CD4-positive, alpha-beta T cell treated with Interferon gamma for 1 hour (primary cell): ENCODE data around the gene NUDT3.
"Not testable (repeated sequence)": the region's sequence is repeated elsewhere in the genome, so short reads cannot be mapped to it uniquely, and the experiment has no call there.

Experiments
- DNase-seq: peaks from one replicate; pipeline ENCODE4 v3.0.0-alpha.2; 2020

Gene NUDT3

DNA sequence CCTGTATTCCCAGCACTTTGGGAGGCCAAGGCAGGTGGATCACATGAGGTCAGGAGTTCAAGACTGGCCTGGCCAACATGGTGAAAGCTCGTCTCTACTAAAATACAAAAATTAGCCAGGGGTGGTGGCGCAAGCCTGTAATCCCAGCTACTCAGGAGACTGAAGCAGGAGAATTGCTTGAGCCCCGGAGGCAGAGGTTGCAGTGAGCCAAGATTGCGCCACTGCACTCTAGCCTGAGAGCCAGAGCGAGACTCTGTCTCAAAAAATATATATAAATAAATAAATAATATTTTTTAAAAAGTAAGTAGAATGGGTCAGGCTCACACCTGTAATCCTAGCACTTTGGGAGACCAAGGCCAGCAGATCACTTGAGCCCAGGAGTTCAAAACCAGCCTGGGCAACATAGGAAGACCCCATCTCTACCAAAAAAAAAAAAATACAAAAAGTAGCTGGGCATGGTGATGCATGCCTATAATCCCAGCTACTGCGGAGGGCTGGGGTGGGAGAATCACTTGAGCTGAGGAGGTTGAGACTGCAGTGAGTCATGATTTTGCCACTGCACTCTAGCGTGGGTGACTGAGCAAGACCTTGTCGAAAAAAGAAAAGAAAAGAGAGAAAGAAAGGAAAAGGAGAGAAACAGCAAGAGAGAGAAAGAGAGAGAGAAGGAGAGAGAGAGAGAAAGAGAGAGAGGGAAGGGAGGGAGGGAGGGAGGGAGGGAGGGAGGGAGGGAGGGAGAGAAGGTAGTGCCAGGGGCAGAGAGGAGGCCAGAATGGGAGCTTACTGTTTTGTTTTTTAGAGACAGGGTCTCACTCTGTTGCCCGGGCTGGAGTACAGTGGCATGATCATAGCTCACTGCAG is 26.5 kb downstream of the NUDT3 start:
- DNase-seq, result not testable (repeated sequence)

DNA sequence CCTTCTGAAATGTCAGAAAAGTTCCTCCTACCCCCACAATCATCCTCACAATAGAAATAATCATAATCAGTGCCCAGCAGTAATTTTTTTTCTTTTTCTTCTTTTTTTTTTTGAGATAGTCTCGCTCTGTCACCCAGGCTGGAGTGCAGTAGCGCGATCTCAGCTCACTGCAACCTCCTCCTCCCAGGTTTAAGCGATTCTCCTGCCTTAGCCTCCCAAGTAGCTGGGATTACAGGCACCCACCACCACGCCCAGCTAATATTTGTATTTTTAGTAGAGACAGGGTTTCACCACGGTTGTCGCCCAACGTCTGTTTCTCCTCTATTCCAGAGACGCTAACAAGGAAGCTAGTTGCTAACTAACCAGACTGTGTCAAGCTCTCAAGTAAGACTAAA is 28.8 kb downstream of the NUDT3 start:
- not testable (repeated sequence) for DNase-seq

DNA sequence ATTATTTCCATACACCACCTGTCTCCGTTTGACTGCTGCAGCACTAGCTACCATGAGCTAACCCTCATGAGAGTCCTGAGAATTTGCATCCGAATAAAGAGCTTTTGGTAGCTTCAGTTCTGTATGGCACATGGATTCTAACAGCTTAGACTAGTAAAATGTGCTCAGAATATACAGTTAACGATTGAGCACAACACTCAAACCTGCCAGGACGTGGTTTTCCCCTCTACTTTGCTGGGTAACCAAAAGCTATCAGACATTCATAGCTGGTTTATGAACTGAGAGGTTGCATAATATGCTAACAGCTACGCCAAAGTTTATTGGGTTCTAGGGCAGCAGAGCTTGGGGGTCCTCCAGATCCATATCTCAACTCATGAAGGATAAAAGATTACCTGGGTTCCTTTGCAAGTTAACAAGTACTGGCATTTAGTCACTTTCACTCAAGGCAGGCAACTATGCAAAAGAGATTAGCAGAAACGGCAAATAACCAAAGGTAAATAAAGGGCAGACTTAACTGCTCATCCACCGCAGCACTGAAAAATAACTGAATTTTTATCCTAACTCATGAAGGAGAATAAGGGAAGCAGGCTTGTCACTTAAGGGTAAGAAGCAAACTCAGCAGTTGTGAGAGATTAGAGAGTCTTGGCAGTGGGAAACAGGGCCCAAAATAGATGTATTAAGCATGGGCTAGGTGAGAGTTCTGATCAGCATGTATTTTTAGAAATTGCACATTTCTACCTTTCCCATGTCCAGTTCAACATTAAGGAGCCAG is 29.4 kb downstream of the NUDT3 start:
- DNase-seq, result no peak

DNA sequence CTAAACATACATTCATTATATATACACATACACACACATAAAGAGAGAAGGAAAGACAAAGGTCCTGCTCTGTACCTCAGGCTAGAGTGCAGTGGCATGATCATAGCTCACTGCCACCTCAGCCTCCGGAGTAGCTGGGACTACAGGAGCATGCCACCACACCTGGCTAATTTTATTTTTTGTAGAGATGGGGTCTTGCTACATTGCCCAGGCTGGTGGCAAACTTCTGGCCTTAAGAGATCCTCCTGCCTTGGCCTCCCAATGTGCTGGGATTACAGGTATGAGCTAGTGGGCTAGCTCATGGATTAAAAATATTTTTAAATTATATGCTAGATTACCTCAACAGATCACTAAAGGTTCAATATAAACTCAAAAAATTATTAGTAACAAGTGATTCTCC is 30.3 kb downstream of the NUDT3 start:
- DNase-seq, result no peak

- no peak for DNase-seq
Measured at GRCh38 chr6:34360556-34360955, 31.9 kb downstream of the NUDT3 start.

DNA sequence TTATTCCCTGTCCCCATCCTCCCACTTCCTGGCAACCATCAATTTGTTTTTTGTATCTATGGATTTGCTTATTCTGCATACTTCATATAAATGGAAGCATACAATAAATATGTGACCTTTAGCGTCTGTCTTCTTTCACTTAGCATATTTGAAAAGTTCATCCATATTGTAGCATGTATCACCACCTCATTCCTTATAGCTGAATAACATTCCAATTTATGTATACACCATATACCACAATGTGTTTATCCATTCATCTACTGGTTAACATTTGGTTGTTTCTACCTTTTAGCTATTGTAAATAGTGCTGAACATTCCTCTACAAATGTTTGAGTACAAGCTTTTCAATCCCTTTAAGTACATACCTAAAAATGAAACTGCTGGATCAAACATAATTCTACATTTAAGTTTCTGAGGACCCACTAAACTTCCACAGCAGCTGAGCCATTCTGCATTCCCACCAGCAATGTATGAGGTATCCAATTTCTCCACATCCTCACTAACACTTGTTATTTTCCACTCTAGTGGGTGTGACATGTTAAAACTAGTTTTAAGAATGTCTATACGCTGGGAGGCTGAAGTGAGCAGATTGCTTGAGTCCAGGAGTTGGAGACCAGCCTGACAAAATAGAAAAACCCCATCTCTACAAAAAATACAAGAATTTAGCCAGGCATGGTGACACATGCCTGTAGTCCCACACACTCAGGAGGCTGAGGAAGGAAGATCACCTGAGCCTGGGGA is 32.9 kb downstream of the NUDT3 start:
- DNase-seq, result no peak

GRCh38 chr6:34358389-34358905 is 34.0 kb downstream of the NUDT3 start:
- DNase-seq, result no peak

GRCh38 chr6:34357937-34358336 is 34.5 kb downstream of the NUDT3 start:
- no peak for DNase-seq

GRCh38 chr6:34355889-34356288 is 36.6 kb downstream of the NUDT3 start:
- DNase-seq, result no peak

DNA sequence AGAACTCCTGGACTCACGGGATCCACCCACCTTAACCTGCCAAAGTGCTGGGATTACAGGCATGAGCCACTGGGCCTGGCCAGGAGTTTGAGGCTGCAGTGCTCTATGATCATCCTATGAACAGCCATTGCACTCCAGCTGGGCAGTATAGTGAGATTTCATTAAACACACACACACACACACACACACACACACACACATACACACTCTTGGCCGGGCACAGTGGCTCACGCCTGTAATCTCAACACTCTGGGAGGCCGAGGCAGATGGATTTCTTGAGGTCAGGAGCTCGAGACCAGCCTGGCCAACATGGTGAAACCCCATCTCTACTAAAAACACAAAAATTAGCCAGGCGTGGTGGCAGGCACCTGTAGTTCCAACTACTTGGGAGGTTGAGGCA is 38.2 kb downstream of the NUDT3 start:
- not testable (repeated sequence) for DNase-seq

DNA sequence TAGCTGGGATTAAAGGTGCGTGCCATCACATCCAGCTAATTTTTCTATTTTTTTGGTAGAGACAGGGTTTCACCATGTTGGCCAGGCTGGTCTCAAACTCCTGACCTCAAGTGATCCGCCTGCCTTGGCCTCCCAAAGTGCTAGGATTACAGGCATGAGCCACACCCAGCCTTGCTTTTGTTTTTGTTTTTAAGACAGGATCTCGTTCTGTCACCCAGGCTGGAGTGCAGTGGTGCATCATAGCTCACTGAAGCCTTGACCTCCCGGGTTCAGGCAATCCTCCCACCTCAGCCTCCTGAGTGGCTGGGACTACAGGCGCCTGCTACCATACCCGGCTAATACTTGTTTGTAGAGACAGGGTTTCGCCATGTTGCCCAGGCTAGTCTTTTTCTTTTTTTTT is 38.9 kb downstream of the NUDT3 start:
- DNase-seq, result not testable (repeated sequence)

GRCh38 chr6:34352305-34352937 is 40.0 kb downstream of the NUDT3 start:
- DNase-seq, result no peak

DNA sequence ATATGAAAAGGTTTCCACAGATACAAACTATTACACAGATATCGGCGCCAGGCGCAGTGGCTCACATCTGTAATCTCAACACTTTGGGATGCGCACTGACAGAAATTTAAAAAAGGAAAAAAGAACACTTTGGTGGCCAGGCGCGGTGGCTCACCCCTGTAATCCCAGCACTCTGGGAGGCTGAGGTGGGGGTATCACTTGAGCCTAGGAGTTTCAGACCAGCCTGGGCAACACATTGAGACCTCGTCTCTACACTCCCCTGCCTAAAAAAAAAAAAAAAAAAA is 41.6 kb downstream of the NUDT3 start:
- no peak for DNase-seq

- DNase-seq, result no peak
Measured at GRCh38 chr6:34350137-34350933, 42.1 kb downstream of the NUDT3 start.

DNA sequence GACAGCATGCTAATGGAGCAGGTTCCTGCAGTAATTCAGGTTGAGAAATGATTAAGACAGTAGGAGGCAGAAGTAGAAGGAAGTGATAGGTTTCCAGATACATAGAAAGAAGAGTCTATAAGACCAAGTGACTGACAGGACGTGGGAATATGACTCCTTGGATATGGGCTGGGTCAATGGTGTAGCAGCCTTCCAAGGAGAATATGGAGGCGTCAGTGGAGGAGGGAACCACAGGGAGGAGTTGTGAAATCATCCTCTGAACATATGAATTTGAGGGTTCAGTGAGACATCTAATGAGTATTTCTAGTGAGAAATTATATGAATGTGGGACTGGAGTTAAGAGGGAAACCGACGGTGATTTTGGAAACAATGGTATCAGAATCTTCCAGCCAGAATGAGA is 43.3 kb downstream of the NUDT3 start:
- DNase-seq, result no peak

GRCh38 chr6:34347303-34347702 is 45.2 kb downstream of the NUDT3 start:
- no peak for DNase-seq

GRCh38 chr6:34346175-34347119 is 46.0 kb downstream of the NUDT3 start:
- no peak for DNase-seq

DNA sequence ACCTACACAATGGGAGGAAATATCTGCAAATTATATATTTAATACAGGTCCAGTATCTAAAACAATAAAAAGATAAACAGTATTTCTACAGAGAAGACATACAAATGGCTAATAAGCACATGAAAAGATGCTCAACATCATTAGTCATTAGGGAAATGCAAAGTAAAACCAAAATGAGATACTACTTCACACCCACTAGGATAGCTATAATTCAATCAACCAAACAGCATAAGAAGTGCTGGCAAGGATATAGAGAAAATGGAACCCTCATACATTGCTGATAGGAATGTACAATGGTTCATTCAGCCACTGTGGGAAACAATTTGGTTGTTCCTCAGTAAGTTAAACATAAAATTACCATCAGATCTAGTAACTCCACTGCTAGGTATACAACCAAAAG is 48.7 kb downstream of the NUDT3 start:
- no peak for DNase-seq

DNA sequence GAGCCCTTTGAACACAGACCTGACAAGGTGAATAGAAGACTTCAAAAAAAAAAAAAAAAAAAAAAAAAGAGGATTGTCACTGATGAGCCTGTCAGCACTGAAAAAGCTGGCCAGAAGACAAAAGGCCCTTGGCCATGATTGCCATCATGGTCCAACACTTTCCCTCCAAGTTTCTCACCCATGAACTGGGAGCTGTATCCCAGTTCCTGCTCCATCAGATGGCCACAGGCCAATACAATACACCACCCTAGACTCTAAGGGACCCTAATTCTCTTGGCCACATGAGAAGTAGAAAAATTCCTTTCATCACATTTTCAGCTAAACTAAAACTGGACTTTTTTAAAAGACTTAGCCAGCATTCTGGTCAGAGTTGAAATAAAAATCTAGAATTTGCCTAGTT is 50.2 kb downstream of the NUDT3 start:
- DNase-seq, result no peak

DNA sequence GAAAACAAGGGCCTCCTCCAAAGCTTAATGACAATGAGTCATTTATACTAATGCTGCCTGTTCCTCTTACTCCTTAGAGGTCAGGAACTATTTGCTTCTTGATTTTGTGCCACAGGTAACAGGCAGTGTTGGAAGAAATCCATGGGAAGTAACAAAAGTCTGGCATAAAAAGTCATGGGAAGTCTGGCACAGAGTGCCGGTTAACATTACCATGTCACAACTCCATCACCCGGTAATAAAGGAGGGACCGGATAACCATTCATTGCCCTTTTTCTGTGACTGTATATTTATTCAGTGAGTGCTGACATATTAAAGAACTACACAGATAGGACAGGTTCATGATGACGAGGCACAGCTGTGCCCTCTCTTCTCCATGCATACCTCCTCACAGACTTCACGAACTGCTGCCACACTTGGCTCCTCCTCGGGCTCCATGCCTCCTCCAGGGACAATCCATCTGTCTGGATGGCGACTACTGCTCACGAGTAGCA is 50.9 kb downstream of the NUDT3 start:
- DNase-seq, result no peak
